ENCODE measurements around the gene NUCB1. TPM values are rescaled to one million over a fixed set of nuclear protein-coding genes. Genes with fewer than 3 reads are reported as not detected.

NUCB1 gene
- total and polyA plus RNA-seq, 9 of the 15 experiments (the other 6 are each of a cell fraction or from before 2014, with no cell fraction given) = 3.1 to 153 (median 71.7) TPM

GRCh38 chr19:48963371-48964204, 63.5 kb downstream of the NUCB1 start (continued):
- TF ChIP-seq TEAD2 (tag; IDR thresholded peaks at IDR 0.05) (no peak), RAD51 (IDR thresholded peaks at IDR 0.05; ENCODE audit: borderline replicate concordance, low read depth) (no peak; the same call in 1 of the 2 replicates), NR2C2 (CRISPR knock-in tag; IDR thresholded peaks at IDR 0.05) (no peak), NR2C2 (tag; IDR thresholded peaks at IDR 0.05) (peak; percentile 63), NEUROD1 (IDR thresholded peaks at IDR 0.05; ENCODE audit: borderline replicate concordance, low read depth, low read length, partially characterized antibody) (peak; percentile 83), KDM4B (IDR thresholded peaks at IDR 0.05; ENCODE audit: borderline replicate concordance in 2 of 2, low read depth in 1 of 2) (peak in 1 of 2 experiments; percentile 84; a peak in 1 of 4 replicates), HCFC1 (IDR thresholded peaks at IDR 0.05; ENCODE audit: low read depth, low read length) (no peak), CXXC5 (CRISPR knock-in tag; IDR thresholded peaks at IDR 0.05) (peak; percentile 80), MTA1 (IDR thresholded peaks at IDR 0.05; ENCODE audit: borderline replicate concordance) (peak; percentile 25; the same call in 1 of the 2 replicates), MTA2 (IDR thresholded peaks at IDR 0.05; ENCODE audit: low read depth) (no peak; the same call in 1 of the 2 replicates), POLR2H (tag; IDR thresholded peaks at IDR 0.05; ENCODE audit: low read depth) (peak; percentile 62), POLR2A (conservative IDR thresholded peaks at IDR 0.05) (peak; percentile 88), MAX (CRISPR knock-in tag; IDR thresholded peaks at IDR 0.05) (peak; percentile 73), RBM25 (IDR thresholded peaks at IDR 0.05; ENCODE audit: low read depth, low read length, severe bottlenecking) (no peak), ZBTB8A (IDR thresholded peaks at IDR 0.05; ENCODE audit: partially characterized antibody) (no peak), STAG1 (CRISPR knock-in tag; IDR thresholded peaks at IDR 0.05; ENCODE audit: borderline replicate concordance) (no peak), GABPB2 (CRISPR knock-in tag; conservative IDR thresholded peaks at IDR 0.05) (no peak), KAT7 (CRISPR knock-in tag; IDR thresholded peaks at IDR 0.05; ENCODE audit: borderline replicate concordance) (0 out of 2 replicates have a peak, but pooled peaks have one; percentile 2), ZKSCAN1 (IDR thresholded peaks at IDR 0.05; ENCODE audit: low read depth, low read length) (no peak; the same call in none of the 2 replicates), FOXO4 (CRISPR knock-in tag; IDR thresholded peaks at IDR 0.05) (no peak), PHF8 (IDR thresholded peaks at IDR 0.05; ENCODE audit: borderline replicate concordance, low read length) (peak; percentile 44; the same call in 1 of the 2 replicates)
- TF ChIP-seq, protein P1, sequence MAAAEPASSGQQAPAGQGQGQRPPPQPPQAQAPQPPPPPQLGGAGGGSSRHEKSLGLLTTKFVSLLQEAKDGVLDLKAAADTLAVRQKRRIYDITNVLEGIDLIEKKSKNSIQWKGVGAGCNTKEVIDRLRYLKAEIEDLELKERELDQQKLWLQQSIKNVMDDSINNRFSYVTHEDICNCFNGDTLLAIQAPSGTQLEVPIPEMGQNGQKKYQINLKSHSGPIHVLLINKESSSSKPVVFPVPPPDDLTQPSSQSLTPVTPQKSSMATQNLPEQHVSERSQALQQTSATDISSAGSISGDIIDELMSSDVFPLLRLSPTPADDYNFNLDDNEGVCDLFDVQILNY (CRISPR knock-in tag; IDR thresholded peaks at IDR 0.05) = no peak
- TF ChIP-seq, protein P2, sequence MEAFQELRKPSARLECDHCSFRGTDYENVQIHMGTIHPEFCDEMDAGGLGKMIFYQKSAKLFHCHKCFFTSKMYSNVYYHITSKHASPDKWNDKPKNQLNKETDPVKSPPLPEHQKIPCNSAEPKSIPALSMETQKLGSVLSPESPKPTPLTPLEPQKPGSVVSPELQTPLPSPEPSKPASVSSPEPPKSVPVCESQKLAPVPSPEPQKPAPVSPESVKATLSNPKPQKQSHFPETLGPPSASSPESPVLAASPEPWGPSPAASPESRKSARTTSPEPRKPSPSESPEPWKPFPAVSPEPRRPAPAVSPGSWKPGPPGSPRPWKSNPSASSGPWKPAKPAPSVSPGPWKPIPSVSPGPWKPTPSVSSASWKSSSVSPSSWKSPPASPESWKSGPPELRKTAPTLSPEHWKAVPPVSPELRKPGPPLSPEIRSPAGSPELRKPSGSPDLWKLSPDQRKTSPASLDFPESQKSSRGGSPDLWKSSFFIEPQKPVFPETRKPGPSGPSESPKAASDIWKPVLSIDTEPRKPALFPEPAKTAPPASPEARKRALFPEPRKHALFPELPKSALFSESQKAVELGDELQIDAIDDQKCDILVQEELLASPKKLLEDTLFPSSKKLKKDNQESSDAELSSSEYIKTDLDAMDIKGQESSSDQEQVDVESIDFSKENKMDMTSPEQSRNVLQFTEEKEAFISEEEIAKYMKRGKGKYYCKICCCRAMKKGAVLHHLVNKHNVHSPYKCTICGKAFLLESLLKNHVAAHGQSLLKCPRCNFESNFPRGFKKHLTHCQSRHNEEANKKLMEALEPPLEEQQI (IDR thresholded peaks at IDR 0.05) = no peak
